HL-60 (cell line): ENCODE data around the gene SMYD5.

Experiments
- POLR2AphosphoS5 ChIP-seq: IDR thresholded peaks from 2 replicates; pipeline ENCODE4 v1.6.1; 2012; ENCODE audit warnings: low read depth
- REST ChIP-seq: IDR thresholded peaks from 2 replicates; pipeline ENCODE4 v1.6.1; 2012; ENCODE audit warnings: low read depth; ENCODE audit not compliant: insufficient replicate concordance
- TF ChIP-seq, protein P1 (sequence below): IDR thresholded peaks from one replicate; pipeline ENCODE4 v1.5.1; 2011; ENCODE audit warnings: low read length, control low read depth, inconsistent platforms; ENCODE audit not compliant: insufficient read depth

DNA sequence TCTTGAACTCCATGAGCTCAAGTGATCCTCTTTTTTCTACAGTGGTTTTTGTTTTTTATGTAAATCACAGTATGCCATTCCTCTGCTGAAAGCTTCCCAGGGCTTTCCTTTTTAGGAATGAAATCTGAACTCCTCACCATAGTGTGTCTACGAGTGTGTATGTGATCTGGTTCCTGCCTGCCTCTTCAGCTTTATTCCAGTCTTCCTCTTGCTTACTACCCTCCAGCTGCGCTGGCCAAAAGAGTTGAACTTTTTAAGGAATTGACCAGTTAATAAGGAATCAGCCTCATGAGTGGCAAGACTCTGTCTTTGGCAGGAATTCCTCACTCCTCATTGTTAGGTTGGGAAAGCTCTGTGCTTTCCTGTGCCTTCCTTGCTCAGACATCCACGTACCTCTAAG, 24.1 kb downstream of the SMYD5 start:
- TF ChIP-seq, protein P1, sequence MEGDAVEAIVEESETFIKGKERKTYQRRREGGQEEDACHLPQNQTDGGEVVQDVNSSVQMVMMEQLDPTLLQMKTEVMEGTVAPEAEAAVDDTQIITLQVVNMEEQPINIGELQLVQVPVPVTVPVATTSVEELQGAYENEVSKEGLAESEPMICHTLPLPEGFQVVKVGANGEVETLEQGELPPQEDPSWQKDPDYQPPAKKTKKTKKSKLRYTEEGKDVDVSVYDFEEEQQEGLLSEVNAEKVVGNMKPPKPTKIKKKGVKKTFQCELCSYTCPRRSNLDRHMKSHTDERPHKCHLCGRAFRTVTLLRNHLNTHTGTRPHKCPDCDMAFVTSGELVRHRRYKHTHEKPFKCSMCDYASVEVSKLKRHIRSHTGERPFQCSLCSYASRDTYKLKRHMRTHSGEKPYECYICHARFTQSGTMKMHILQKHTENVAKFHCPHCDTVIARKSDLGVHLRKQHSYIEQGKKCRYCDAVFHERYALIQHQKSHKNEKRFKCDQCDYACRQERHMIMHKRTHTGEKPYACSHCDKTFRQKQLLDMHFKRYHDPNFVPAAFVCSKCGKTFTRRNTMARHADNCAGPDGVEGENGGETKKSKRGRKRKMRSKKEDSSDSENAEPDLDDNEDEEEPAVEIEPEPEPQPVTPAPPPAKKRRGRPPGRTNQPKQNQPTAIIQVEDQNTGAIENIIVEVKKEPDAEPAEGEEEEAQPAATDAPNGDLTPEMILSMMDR, result no peak
- no peak for TF ChIP-seq REST
- TF ChIP-seq POLR2AphosphoS5, result no peak
